ENCODE data around the gene TUT1.
"Not testable (repeated sequence)": the region's sequence is repeated elsewhere in the genome, so short reads cannot be mapped to it uniquely, and the experiment has no call there.

TUT1 gene

GRCh38 chr11:62554387-62555167, 36.7 kb downstream of the TUT1 start:
- no peak for DNase-seq

DNA sequence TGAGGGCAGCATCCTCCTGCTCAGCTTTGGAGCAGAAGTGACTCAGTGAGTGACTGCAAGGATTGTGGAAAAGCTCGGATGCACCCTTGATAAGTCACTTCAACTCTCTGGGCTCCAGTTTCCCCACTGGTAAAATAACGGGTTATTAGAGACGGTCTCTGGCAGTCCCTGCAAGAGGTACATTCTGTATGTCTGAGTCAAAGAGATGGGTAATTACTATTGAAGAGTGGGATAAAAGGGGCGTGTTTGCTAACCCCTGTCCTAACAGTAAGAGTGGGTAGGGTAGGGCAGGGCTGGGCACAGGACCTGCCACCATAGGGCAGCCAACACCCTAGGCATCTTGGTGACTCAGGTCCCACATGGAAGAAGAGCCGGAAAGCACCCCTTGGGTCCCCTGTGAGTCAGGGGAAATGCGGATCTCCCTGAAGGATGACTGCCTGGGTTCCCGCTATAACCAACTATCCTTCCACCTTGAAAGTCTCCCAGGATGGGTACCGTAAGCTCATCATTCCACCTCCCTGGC, 37.4 kb downstream of the TUT1 start:
- DNase-seq, result no peak

GRCh38 chr11:62553080-62553838, 38.1 kb downstream of the TUT1 start:
- peak; percentile 58 for DNase-seq

DNA sequence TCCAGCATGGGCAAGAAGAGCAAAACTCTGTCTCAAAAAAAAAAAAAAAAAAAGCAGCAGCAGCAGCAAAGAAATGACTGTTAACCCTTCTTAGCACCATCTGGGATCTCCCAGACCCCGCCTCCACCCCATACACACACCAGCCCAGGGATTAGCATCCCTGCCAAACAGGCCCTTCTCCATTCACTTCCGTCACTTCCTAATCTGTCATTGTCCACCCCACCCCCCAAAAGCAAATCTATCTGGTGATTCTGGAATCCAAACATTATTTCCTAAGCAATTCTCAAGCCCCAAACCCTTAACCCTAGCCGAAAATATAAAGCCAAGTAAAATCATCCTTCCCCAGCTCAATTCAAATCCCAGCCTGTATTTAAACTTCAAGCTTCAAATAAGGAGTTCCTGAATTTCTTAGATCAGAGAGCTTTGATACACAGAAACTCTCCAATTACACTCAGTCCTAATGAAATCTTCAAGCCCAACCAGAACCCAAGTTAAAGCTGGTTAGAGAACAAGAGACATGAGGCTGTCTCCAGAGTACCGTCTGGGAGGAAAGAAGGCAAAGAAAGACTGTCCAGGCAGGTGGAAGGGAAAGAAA, 38.7 kb downstream of the TUT1 start:
- DNase-seq, result no peak

- not testable (repeated sequence) for DNase-seq
Observed at GRCh38 chr11:62550478-62550877, 40.8 kb downstream of the TUT1 start.

- no peak for DNase-seq
Observed at GRCh38 chr11:62548545-62549335, 42.6 kb downstream of the TUT1 start.

- no peak for DNase-seq
Observed at GRCh38 chr11:62547691-62548281, 43.5 kb downstream of the TUT1 start.

GRCh38 chr11:62546929-62547625, 44.2 kb downstream of the TUT1 start:
- DNase-seq, result no peak

- DNase-seq, result peak; percentile 61
Observed at GRCh38 chr11:62546244-62546928, 44.9 kb downstream of the TUT1 start, which contains the start of gene AHNAK. Gene AHNAK (minus strand): TSS chr11:62546806. CDS start chr11:62536098, 10,708 bp downstream.

DNA sequence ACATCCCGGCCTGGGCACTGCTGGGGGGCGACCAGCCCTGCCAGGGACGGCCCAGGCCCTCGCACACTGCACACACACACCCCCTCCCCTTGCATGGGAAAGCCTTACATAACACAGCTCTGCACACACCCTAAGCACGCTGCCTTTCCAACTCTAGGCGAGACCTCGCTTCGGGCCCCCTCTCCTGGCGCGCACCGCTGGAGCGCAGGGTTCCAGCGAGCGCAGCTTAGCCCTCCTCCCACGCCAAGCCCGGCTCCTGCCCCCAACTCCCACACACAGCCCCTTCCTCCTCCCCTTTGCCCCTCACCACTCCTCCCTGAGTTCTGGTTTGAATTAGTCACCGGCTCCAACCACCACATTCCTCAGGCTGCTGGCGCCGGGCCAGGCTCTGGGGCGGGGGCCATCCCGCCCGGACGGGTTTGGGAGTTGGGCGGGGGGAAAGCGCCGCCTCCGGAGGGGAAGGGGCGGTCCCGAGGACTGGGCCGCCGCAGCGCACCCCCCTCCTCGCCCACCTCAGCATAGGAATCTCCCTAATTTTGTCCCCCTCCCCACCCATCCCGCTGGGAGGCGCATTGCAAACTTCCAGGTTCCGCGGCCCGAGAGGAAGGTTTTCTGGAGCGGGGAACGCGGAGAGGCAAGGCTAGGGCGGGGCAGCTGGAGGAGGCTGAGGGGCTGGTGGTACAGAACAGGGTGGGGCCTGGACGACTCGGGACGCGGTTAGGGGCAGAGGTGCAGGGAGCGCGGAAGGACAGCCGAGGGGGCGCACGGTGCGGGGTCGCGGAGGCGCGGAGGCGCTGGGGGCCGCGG, 45.7 kb downstream of the TUT1 start:
- DNase-seq, result peak; percentile 62

- DNase-seq, result no peak
Observed at GRCh38 chr11:62544581-62545436, 46.5 kb downstream of the TUT1 start.

DNA sequence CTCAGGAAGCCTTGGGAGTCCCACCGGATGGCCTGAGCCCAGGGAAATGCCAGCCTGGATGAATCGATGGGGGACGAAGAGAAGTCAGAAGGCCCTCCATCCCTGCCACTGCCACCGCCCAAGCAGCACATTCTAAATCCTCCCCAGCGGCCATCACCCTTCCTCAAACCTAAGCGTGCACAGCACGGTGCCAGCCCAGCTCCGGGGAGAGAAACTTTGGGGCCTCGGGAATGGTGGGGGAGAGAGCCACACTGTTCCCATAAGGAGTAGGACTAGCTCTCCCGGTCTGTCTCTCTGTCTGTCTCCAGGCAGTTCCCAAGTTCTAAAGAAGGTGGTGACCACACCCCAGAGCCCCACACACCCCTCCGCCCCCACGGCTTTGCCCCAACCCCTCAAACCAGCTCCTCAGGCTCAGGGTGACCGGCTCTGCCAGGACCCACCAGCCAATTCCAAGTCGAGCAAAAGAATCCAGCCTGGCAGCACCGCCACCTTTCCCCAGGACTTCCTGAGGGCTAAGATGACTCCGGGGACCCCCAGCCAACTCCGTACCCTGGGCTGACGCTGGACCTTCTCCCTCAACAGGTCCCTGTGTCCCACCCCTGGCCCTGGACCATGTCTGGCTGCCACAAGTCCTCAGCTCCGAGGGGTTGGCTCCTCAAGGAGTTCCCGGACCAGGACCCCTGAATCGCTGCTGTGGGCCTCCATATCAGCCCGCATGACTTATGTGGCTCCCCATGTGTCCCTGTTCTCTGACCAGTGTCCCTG, 47.5 kb downstream of the TUT1 start:
- DNase-seq, result no peak

- DNase-seq, result peak; percentile 68
Observed at GRCh38 chr11:62542750-62543567, 48.4 kb downstream of the TUT1 start.

DNA sequence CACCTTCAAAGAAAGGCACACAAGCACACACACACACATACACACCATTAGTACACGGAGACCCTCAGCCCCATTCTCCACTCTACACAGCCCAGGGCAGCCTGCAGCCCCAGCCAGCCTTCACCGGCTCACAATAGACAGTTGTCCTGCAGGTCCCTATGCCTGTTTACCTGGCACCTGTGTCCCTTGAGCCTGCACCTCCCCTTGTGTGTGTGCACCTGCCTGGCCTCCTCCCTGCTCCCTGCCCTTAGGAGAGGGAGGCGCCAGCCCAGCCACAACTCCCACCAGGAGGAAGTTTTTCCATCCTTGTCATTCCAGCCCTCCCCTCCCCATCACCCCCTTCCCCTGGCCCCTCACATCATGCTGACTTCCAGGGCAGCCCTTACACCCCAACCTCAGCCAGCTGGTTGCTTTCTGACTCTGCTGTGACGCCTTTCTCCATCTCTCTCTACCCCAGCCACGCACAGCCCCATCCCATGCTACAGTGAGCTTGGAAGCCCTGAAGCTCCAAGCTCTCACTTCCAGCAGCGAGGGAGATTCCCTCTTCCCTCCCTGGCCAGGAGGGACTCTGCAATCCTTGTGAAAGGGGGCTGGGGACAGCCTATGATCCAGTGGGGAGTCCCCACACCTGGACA, 49.1 kb downstream of the TUT1 start:
- no peak for DNase-seq

DNA sequence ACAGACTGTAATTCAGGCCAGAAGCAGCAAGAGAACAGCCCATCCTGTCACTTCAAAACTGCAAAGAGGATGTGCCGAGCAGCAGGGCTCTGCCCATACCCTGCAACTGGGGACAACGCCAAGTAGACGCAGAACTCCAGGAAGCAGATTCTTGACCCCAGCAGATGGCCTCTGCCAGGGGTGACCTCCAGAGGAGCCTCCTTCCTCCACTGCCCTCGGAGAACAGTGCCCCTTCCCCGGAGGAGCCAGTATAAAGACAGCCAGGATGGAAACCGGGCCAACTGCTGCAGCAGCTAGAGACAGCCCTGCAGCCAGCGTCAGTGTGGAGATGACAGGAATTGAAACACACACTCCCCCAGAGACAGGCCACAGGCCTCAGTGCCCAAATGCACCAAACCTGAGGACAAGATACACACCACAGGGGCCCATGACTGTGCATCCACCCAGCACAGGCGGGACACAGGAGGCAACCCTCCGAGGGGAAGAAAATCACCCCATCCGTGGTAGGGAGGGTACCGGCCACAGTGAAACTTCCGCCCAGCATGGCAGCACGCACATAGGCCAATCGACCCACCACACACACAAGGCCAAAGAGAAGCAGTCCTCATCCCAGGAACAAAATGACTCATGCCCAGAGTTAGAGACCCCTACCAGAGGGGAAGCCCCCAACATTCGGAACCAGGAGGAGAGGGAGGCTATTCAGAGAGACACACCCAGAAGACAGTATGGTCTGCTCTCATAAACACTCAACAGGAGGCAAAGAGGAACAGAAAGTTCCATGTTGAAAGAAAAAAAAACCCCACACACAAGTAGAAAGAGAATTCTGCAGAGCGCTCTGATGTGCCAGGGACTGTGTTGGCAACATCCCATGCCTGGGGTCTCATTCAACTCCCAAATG, 50.3 kb downstream of the TUT1 start:
- no peak for DNase-seq
